Smooth muscle cell (in vitro differentiated cells): ENCODE data around the gene PRKCB. TPM values are rescaled to one million over a fixed set of nuclear protein-coding genes. Genes with fewer than 3 reads are reported as not detected.

Experiments
- DNase-seq: peaks from one replicate; lab custom pipeline; 2025; ENCODE audit not compliant: unreplicated experiment; lab: John Stamatoyannopoulos, UW
- H2AFZ ChIP-seq: fragments of 200-600 bp; sonication (generic); 2 replicates; pipeline ENCODE4 v1.6.0; 2016; ENCODE audit warnings: antibody characterized with exemption, low read depth, mild to moderate bottlenecking
- H3F3A ChIP-seq: fragments of 200-600 bp; sonication (generic); 2 replicates; pipeline ENCODE4 v1.6.0; 2017; ENCODE audit warnings: antibody characterized with exemption, low read depth
- H3K27ac ChIP-seq: fragments of 200-600 bp; sonication (generic); 2 replicates; pipeline ENCODE4 v1.5.1; 2016; ENCODE audit warnings: low read depth, mild to moderate bottlenecking
- H3K27me3 ChIP-seq: fragments of 200-600 bp; sonication (generic); 2 replicates; pipeline ENCODE4 v1.6.1; 2016; ENCODE audit warnings: low read depth, mild to moderate bottlenecking
- H3K36me3 ChIP-seq: fragments of 200-600 bp; sonication (generic); 2 replicates; pipeline ENCODE4 v1.5.1; 2016; ENCODE audit warnings: low read depth
- H3K4me1 ChIP-seq: fragments of 200-600 bp; sonication (generic); 2 replicates; pipeline ENCODE4 v1.5.1; 2016; ENCODE audit warnings: low read depth
- H3K4me2 ChIP-seq: fragments of 200-600 bp; sonication (generic); 2 replicates; pipeline ENCODE4 v1.6.0; 2016; ENCODE audit warnings: mild to moderate bottlenecking
- H3K4me3 ChIP-seq: fragments of 200-600 bp; sonication (generic); 2 replicates; pipeline ENCODE4 v1.5.1; 2016; ENCODE audit warnings: mild to moderate bottlenecking
- H3K79me2 ChIP-seq: fragments of 200-600 bp; sonication (generic); 2 replicates; pipeline ENCODE4 v1.6.0; 2016; ENCODE audit warnings: low read depth, mild to moderate bottlenecking
- H3K9ac ChIP-seq: fragments of 200-600 bp; sonication (generic); 2 replicates; pipeline ENCODE4 v1.6.0; 2016; ENCODE audit warnings: low read depth
- H3K9me3 ChIP-seq: fragments of 200-600 bp; sonication (generic); replicated peaks from 2 replicates; pipeline ENCODE4 v1.5.1; 2016; ENCODE audit warnings: low read depth
- H4K20me1 ChIP-seq: fragments of 200-600 bp; sonication (generic); 2 replicates; pipeline ENCODE4 v1.6.0; 2016; ENCODE audit warnings: low read depth
- WGBS: methylation state at CpG from one replicate; pipeline ENCODE4 v1.1.7; 2016; ENCODE audit warnings: low lambda C conversion rate; 5-methylcytosine and 5-hydroxymethylcytosine counted together
- polyA plus RNA-seq: library from polyadenylated mRNA; unstranded; fragments of >200 nt; fragmentation: Nextera tagmentation; extraction: Ambion mirVana; gene quantifications from 2 replicates; pipeline ENCODE4 v1.2.1, GENCODE V29; 2016
- total RNA-seq: library from RNA; depleted of rRNA; stranded (reverse); fragments of >200 nt; gene quantifications from 2 replicates; pipeline ENCODE4 v1.2.3, GENCODE V29; 2014
- TF ChIP-seq, protein P1 (sequence below): fragments of 200-600 bp; sonication (generic); IDR thresholded peaks from 2 replicates; pipeline ENCODE4 v1.5.1; 2017; ENCODE audit warnings: borderline replicate concordance, mild to moderate bottlenecking, antibody characterized with exemption; ENCODE audit not compliant: insufficient read depth, poor library complexity, severe bottlenecking

Gene PRKCB
- total and polyA plus RNA-seq, 2 experiments from 2014 or later, result 0.36 TPM; not detected in 1

DNA sequence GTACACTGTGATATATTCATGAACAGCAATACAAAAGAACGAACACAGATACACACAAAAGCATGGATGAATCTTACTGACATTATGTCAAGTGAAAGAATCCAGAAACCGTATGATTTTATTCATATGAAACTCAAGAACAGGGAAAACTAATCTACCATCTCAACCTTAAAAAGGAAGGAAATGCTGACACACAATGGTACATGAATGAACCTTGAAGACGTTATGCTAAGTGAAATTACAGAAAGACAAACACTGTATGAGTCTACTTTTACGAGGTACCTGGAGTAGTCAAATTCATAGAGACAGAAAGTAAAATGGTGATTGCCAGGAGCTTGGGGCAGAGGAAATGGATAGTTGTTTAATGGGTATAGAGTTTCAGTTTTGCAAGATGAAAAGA, 8.7 kb upstream of the PRKCB start:
- Histone ChIP-seq H3K79me2 (no peaks in the 10 kb centered on the region), H3K27ac (no peak overlapping the region), H2AFZ (no peak overlapping the region), H3F3A (no peaks in the 10 kb centered on the region), H3K4me3 (no peak overlapping the region), H3K36me3 (no peaks in the 10 kb centered on the region), H4K20me1 (no peaks in the 10 kb centered on the region), H3K27me3 (peaks cover 7% of the 10 kb centered on the region), H3K4me1 (no peaks in the 10 kb centered on the region), H3K4me2 (no peak overlapping the region), H3K9me3 (no peaks in the 10 kb centered on the region), H3K9ac (no peak overlapping the region)
- 78% methylated on average over 4 of the region's 4 CpGs for WGBS
- TF ChIP-seq, protein P1, sequence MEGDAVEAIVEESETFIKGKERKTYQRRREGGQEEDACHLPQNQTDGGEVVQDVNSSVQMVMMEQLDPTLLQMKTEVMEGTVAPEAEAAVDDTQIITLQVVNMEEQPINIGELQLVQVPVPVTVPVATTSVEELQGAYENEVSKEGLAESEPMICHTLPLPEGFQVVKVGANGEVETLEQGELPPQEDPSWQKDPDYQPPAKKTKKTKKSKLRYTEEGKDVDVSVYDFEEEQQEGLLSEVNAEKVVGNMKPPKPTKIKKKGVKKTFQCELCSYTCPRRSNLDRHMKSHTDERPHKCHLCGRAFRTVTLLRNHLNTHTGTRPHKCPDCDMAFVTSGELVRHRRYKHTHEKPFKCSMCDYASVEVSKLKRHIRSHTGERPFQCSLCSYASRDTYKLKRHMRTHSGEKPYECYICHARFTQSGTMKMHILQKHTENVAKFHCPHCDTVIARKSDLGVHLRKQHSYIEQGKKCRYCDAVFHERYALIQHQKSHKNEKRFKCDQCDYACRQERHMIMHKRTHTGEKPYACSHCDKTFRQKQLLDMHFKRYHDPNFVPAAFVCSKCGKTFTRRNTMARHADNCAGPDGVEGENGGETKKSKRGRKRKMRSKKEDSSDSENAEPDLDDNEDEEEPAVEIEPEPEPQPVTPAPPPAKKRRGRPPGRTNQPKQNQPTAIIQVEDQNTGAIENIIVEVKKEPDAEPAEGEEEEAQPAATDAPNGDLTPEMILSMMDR, result no peak
- no peak for DNase-seq

DNA sequence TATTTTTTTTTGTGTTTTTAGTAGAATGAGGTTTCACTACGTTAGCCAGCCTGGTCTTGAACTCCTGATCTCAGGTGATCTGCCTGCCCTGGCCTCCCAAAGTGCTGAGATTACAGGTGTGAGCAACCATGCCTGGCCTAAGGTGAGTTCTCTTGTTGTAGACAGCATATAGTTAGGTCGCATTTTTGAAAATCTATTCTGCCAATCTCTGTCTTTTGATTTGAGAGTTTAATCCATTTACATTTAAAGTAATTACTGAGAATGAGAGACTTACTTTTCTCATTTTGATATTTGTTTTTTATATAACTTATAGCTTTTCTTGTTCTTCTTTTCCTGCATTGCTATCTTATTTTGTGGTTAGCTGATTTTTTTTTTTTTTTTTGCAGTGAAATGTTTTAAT, 6.3 kb upstream of the PRKCB start:
- Histone ChIP-seq H3K4me3 (no peak overlapping the region), H3K9me3 (no peaks in the 10 kb centered on the region), H3K27me3 (peaks cover 15% of the 10 kb centered on the region), H3K36me3 (no peaks in the 10 kb centered on the region), H3K79me2 (no peaks in the 10 kb centered on the region), H2AFZ (no peak overlapping the region), H3K27ac (no peak overlapping the region), H3K9ac (no peak overlapping the region), H3F3A (no peaks in the 10 kb centered on the region), H3K4me1 (no peaks in the 10 kb centered on the region), H4K20me1 (no peaks in the 10 kb centered on the region), H3K4me2 (no peak overlapping the region)
- DNase-seq, result no peak
- WGBS, result 77% methylated on average over 2 of the region's 2 CpGs
- TF ChIP-seq, protein P1, result no peak

DNA sequence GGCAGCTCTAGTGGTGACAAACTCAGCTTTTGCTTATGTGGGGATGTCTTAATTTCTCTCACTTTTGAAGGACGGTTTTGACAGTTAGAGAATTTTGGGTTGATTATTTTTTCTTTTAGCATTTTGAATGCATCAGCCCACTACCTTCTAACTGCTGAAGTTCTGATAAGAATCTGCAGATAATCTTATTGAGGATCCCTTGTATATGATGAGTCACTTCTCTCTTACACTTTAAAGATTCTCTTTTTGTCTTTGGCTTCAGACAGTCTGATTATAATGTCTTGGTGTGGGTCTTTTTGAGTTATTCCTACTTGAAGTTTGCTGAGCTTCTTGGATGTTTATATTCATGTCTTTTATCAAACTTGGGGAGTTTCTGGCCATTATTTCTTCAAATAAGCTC, 5.5 kb upstream of the PRKCB start:
- no peaks in the 10 kb centered on the region for H3K36me3 ChIP-seq
- 0% methylated on average over 1 of the region's 1 CpG for WGBS

DNA sequence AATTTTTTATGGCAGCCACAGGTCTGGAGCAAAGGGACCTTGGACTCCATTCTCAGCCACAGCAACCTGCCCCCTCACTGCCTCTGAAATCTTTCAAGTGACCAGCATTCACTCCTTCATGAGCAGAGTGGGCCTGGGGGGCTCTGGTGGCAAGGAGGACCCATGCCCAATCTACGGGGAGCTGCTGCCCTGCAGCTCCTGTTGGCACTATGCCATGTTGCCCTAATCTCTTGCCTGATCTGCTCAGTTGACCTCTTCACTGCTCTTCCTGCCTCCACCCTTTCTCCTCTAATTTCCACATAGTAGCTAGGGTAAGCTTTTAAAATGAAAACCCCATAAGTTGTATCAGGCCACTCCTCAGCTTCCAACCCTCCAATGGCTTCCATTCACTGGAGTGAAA, 2.9 kb upstream of the PRKCB start:
- H3K4me3 ChIP-seq, result no peak overlapping the region
- no peaks in the 10 kb centered on the region for H3K9me3 ChIP-seq
- no peak overlapping the region for H3K4me2 ChIP-seq
- peaks cover 4% of the 10 kb centered on the region for H3K4me1 ChIP-seq
- no peaks in the 10 kb centered on the region for H3K79me2 ChIP-seq
- no peak overlapping the region for H3K27ac ChIP-seq
- H3K9ac ChIP-seq, result no peak overlapping the region
- H3F3A ChIP-seq, result no peaks in the 10 kb centered on the region
- H3K36me3 ChIP-seq, result no peaks in the 10 kb centered on the region
- H2AFZ ChIP-seq, result no peak overlapping the region
- peaks cover 47% of the 10 kb centered on the region for H3K27me3 ChIP-seq
- no peaks in the 10 kb centered on the region for H4K20me1 ChIP-seq
- TF ChIP-seq, protein P1, result no peak
- 72% methylated on average over 1 of the region's 1 CpG for WGBS
- DNase-seq, result no peak

More for the DNA sequence above, 5.5 kb upstream of the PRKCB start:
- H3K79me2 ChIP-seq, result no peaks in the 10 kb centered on the region
- no peak overlapping the region for H2AFZ ChIP-seq
- H3K4me1 ChIP-seq, result no peaks in the 10 kb centered on the region
- TF ChIP-seq, protein P1, result no peak
- H3K9me3 ChIP-seq, result no peaks in the 10 kb centered on the region
- peaks cover 23% of the 10 kb centered on the region for H3K27me3 ChIP-seq
- no peak overlapping the region for H3K27ac ChIP-seq
- H3K9ac ChIP-seq, result no peak overlapping the region
- DNase-seq, result no peak
- no peak overlapping the region for H3K4me2 ChIP-seq
- H3K4me3 ChIP-seq, result no peak overlapping the region
- H4K20me1 ChIP-seq, result no peaks in the 10 kb centered on the region
- no peaks in the 10 kb centered on the region for H3F3A ChIP-seq
